Thyroid gland (tissue), 4 donors: Measurements from ENCODE around the gene ASGR1.

Experiments used
- CTCF ChIP-seq, 6 experiments: fragments of 200-600 bp in 3 of 6; fragments of 450-650 bp in 3 of 6; sonication (generic) in 3 of 6; IDR thresholded peaks; one replicate each; pipeline ENCODE4 v1.5.1; 2016 to 2019; ENCODE audit warnings: antibody characterized with exemption in 6 of 6, mild to moderate bottlenecking in 2 of 6, inconsistent platforms in 1 of 6, moderate library complexity in 1 of 6
- POLR2A ChIP-seq, 2 donors: fragments of 450-650 bp; IDR thresholded peaks; one replicate each; pipeline ENCODE4 v1.6.1; 2017; ENCODE audit warnings: antibody characterized with exemption in 2 of 2, mild to moderate bottlenecking in 2 of 2, moderate library complexity in 1 of 2

- no peak for TF ChIP-seq POLR2A (IDR thresholded peaks at IDR 0.05)
- no peak for TF ChIP-seq CTCF (IDR thresholded peaks at IDR 0.05)
Measured at GRCh38 chr17:7208027-7208571, 28.9 kb upstream of the ASGR1 start.
